ENCODE data around the gene ASNSD1. TPM values are rescaled to one million over a fixed set of nuclear protein-coding genes. Genes with fewer than 3 reads are reported as not detected.
A peak's percentile ranks its signal among the peaks of the same experiment; 100 is the strongest.

Gene ASNSD1
- total and polyA plus RNA-seq, 12 donors: 25.9 to 46.7 (median 30.8) TPM

- intact Hi-C loops (cut with DNase I): loop anchor here in 1 of 10 donors (10.0 kb wide), 1 partner anchor 673 kb away; no protein-coding TSS in a partner anchor
- ATAC-seq (peak in 5 of 8 donors; percentile 0 to 21 (median 12)), DNase-seq (peak; percentile 21 to 27)
- Histone ChIP-seq H3K4me3 (no peak overlapping the region), H3K36me3 (no peaks in the 10 kb centered on the region), H3K4me1 (peaks cover 0 to 36% (median 15%) of the 10 kb centered on the region in 9 donors), H3K9me3 (no peaks in the 10 kb centered on the region), H3K27me3 (no peaks in the 10 kb centered on the region), H3K27ac (peak overlapping the region in 8 of 10 donors; percentile 10 to 68 (median 44))
- WGBS, 2 donors: 48 to 52% methylated on average over 5 of the region's 5 CpGs
- no peak for TF ChIP-seq CTCF (IDR thresholded peaks at IDR 0.05)
Observed at GRCh38 chr2:189657867-189658266, 3.4 kb upstream of the ASNSD1 start.

DNA sequence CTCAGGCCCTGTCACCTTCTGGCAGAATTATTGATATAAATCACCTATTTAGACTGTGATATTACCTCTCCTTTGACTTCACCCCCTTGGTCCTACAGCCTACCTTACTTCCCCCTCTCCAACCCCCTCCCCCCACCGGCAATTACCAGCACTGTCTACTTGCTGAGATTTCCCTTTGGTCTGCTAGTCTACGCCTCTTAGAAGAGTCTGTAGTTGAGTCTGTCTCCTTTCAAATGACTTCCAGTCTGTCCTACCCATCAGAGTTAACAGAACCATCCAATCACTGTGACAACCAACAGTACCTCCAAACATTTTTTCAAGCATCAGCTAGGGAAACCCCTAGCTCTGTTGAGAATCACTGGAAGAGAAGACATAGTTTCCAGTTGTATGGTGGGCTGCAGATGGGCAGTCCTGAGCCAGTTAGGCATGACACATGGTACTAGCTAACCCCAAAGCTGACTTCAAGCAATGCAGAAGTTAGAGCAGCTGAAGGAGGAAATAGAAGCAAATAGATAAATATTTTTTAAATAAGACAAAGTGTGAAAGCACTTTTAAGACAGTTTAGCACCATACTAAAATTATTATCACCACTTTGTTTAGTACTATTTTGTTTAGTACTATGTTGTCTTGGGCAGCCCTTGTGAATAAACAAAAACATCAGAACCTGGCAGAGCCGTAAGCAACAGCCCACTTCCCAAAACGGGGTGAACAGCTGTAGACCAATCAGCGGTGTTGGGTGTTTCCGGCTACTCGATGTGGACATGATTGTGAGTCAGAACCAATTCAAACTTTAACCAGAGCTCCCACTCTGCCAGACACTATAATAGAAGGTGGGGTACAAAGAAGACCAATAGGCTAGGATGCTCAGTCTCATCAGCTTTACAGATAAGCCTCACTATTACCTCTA lies 2.7 kb upstream of the ASNSD1 start:
- 63 to 73% methylated on average over 7 of the region's 7 CpGs for WGBS, 2 donors
- peak overlapping the region in 1 of 10 donors; percentile 1 for H3K4me3 ChIP-seq
- peak overlapping the region in 8 of 10 donors; percentile 10 to 68 (median 44) for H3K27ac ChIP-seq
- no peaks in the 10 kb centered on the region for H3K9me3 ChIP-seq
- peaks cover 0 to 2% (median 0%) of the 10 kb centered on the region in 9 donors for H3K36me3 ChIP-seq
- ATAC-seq: no peak
- H3K27me3 ChIP-seq: no peaks in the 10 kb centered on the region
- no peak for TF ChIP-seq CTCF (IDR thresholded peaks at IDR 0.05)
- H3K4me1 ChIP-seq: peaks cover 0 to 43% (median 17%) of the 10 kb centered on the region in 9 donors
- intact Hi-C loops (cut with DNase I): loop anchor here in 1 of 10 donors (10.0 kb wide), 1 partner anchor 674 kb away; no protein-coding TSS in a partner anchor
- DNase-seq: no peak

GRCh38 chr2:189659734-189660133 lies 1.5 kb upstream of the ASNSD1 start:
- H3K27ac ChIP-seq: peak overlapping the region in 1 of 10 donors; percentile 68
- no peaks in the 10 kb centered on the region for H3K27me3 ChIP-seq
- DNase-seq (no peak), ATAC-seq (no peak)
- no peaks in the 10 kb centered on the region for H3K9me3 ChIP-seq
- peaks cover 0 to 55% (median 27%) of the 10 kb centered on the region in 9 donors for H3K4me1 ChIP-seq
- H3K36me3 ChIP-seq: peaks cover 0 to 14% (median 0%) of the 10 kb centered on the region in 9 donors
- H3K4me3 ChIP-seq: no peak overlapping the region
- intact Hi-C loops (cut with DNase I): loop anchor here in 9 of 10 donors (2.0 to 10.0 kb wide), 4 partner anchors 38 to 675 kb away; partner anchors contain the start of gene OSGEPL1 (in 2 of the 9)
- TF ChIP-seq CTCF (IDR thresholded peaks at IDR 0.05): no peak
- 71 to 84% methylated on average over 2 of the region's 2 CpGs for WGBS, 2 donors

GRCh38 chr2:189660803-189661147 lies 484 bp upstream of the ASNSD1 start:
- Histone ChIP-seq H3K4me3 (peak overlapping the region in 1 of 10 donors; percentile 93), H3K9me3 (no peaks in the 10 kb centered on the region), H3K4me1 (peaks cover 0 to 55% (median 31%) of the 10 kb centered on the region in 9 donors), H3K27ac (peak overlapping the region in 1 of 10 donors; percentile 8), H3K27me3 (no peaks in the 10 kb centered on the region), H3K36me3 (peaks cover 0 to 23% (median 0%) of the 10 kb centered on the region in 9 donors)
- TF ChIP-seq CTCF (IDR thresholded peaks at IDR 0.05): no peak
- intact Hi-C loops (cut with DNase I): loop anchor here in 9 of 10 donors (1.0 to 5.0 kb wide), 5 partner anchors 14 to 102 kb away; partner anchors contain the start of genes ANKAR (in 2 of the 9) and OSGEPL1 (in 2 of the 9)
- WGBS, 2 donors: 15 to 17% methylated on average over 4 of the region's 4 CpGs
- DNase-seq: no peak
- no peak for ATAC-seq
